COR-L47 (cell line): ENCODE measurements around the gene KIR3DL3.
"Not testable (repeated sequence)": the region's sequence is repeated elsewhere in the genome, so short reads cannot be mapped to it uniquely, and the experiment has no call there.

Experiments
- DNase-seq: peaks from one replicate; lab custom pipeline; 2025; lab: John Stamatoyannopoulos, UW

KIR3DL3 gene

DNA sequence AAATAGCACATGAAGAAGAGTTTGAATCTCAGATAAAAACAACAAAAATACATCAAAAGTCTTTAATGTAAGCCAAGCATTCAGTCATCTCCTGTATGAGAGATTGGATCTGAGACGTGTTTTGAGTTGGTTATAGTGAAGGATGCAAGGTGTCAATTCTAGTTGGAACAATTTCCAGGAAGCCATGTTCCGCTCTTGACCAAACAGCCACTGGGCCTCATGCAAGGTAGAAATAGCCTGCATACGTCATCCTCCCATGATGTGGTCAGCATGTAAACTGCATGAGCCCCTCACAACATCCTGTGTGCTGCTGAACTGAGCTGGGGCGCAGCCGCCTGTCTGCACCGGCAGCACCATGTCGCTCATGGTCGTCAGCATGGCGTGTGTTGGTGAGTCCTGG, at the start of gene KIR3DL3:
KIR3DL3 (plus strand) TSS at position 301 of the 400 bp plus-strand sequence; CDS start at position 356, 55 bp downstream.
- no peak for DNase-seq

DNA sequence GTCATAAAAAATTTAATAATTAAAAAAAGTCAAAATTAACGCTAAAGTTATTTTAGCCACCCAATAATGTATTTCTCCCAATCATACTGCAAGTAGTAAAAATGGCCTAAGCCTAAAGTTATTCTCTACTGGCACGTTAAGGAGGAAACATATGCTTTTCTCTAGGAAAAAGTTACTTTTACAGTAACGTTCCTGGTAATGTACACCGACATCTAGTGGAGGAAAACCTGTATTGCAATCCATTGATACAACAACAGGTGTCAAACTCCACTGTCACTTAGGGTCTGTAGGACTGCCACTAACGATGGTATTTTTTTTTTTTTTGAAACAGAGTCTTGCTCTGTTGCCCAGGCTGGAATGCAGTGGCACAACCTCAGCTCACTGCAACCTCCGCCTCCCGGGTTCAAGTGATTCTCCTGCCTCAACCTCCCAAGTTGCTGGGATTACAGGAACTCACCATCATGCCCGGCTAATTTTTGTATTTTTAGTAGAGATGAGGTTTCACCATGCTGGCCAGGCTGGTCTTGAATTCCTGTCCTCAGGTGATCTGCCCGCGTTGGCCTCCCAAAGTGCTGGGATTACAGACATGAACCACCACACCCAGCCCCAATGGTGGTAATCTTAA, 47.9 kb upstream of the KIR3DL3 start:
- peak; percentile 5 for DNase-seq

DNA sequence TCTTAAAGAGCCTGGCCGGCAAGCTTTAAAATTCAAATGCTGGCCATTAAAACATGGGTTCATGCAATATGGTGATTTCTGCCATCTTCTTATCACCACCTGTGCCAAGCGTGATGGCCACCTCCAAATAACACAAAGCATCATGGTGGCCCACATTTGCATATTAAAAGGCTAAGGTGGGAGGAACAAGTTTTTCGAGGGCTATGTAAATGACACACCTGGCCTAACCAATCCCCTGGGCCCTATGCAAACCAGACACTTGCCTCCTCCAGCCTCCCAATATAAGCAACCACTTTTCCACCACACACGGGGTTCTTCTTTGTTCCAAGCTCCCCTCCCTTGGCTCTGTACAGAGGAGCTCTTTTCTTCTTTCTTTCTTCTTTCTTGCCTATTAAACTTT, 47.0 kb upstream of the KIR3DL3 start:
- no peak for DNase-seq

DNA sequence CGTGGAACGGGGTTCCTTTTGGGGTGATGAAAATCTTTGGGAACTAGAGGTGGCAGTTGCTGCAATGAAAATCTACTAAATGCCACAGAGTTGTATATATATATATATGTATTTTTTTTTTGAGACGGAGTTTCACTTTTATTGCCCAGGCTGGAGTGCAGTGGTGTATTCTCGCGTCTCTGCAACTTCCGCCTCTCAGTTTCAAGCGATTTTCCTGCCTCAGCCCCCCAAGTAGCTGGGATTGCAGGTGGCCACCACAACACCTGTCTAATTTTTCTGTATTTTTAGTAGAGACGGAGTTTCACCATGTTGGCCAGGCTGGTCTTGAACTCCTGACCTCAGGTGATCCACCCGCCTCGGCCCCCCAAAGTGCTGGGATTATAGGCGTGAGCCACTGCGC, 42.6 kb upstream of the KIR3DL3 start:
- DNase-seq, result not testable (repeated sequence)

DNA sequence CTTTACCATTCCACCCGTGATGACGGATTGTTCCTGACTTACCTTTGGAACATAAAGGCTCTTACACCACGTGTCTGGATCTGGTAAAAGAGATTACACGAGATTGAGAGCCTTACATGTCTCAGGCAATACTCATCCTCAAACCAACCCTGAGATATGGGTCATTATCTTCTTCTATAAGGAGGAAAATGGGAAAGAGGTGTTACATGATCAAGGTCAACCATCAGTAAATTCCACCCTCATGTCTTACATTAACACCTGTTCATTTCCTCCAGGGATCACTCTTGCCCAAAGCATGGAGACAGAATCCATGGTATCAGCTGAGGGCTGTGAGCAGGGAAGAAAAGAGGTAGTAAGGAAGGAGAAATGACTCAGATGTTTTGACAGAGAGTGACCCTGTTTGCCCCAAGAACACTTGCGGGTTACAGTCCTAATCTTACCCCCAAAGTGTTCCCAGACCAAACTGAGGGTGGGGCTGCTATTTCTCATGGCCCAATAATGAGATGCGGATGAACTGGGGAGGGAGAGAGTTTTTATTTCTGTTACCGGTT, 41.9 kb upstream of the KIR3DL3 start:
- no peak for DNase-seq

DNA sequence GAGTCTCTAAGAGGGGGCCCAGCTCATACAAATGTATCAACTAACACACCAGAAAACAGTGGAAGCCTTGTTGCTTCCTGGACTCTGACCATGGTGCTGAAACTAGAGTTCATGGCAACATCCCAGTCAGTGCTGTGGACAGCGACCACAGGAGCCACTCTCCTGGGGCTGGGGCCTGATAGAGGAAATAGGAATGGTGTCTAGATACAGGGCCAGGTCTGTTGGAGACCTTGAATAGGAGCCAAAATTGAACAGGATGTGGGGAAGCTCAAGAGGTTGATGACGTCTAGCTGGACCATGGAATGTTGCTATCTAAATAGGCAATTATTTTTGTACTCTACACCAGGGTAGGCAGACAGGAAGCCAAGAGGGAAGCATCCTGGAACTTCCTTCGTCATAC, 39.7 kb upstream of the KIR3DL3 start:
- DNase-seq, result no peak

DNA sequence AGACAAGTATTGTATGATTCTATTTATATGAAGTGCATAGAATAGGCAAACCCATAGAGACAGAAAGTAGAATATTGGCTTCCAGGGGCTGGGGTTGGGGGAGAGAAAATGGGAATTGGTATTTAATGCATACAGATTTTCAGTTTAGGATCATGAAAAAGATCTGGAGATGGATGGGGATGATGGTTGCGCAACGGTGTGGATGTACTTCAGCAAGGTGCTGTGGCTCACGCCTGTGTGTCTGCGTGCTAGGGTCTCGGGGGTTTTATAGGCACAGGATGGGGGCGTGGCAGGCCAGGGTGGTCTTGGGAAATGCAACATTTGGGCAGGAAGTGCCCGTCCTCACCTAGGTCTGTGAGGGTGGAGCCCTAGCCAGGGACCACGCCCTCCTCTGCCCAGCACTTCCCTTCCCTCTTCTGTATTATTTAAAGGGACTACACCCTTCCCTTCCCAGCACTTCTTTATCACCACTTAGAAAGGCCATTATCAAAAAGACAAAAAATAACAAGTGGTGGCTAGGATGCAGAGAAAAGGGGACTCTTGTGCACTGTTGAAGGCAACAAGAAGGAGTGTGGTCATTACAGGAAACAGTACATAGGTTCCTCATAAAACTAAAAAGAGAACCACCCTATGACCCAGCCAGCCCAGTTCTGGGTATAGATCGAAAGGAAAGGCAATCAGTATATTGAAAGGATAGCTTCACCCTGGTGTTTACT, 32.5 kb upstream of the KIR3DL3 start:
- DNase-seq, result no peak

DNA sequence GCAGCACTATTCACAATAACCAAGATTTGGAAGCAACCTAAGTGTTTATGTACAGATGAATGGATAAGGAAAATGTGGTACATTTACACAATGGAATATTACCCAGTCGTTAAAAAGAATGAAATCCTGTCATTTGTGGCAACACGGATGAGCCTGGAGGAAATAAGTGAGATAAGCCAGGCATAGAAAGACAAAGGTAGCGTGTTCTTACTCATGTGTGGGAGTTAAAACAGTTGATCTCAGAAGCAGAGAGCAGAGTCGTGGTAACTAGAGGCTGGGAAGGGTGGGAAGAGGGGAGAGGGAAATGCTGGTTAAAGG, 32.0 kb upstream of the KIR3DL3 start:
- DNase-seq, result no peak

DNA sequence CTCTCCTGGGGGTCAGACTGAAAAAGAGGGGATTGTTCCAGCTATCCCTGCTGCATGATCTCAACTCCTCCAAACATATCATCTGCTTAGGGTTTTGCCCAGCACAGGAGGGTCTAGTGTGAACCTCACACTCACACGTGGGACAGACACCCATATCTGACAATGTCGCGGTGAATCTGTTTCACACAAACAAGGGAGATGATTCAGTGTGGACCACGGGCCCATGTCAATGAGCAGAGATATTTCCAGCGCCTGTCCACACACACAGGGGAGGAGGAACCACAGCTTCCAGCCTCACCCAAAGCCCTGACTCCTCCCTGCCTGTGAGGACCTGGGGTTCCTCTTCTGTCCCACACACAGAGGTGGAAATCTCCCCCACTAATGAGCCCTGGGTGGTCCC, 29.6 kb upstream of the KIR3DL3 start:
- DNase-seq, result no peak

DNA sequence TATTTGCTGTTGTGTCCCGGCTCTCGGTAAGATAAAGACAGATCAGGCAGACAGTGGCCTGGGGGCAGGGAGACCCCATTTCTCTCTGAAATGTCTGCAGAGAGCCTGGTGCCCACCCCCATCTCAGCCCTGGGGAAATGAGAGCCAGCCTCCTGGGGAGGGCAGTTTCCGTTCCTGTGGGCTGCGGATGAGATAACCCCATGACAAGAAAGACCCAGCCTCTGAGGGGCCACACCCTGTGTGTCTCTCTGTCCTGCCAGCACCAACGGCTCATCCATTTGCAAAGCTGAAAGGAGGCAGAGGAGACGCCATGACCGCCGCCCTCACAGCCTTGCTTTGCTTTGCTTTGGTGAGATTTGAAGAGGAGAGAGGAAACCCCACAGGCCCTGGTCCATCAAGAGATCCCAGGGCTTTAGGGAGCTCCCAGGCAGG, 28.1 kb upstream of the KIR3DL3 start:
- DNase-seq, result no peak

DNA sequence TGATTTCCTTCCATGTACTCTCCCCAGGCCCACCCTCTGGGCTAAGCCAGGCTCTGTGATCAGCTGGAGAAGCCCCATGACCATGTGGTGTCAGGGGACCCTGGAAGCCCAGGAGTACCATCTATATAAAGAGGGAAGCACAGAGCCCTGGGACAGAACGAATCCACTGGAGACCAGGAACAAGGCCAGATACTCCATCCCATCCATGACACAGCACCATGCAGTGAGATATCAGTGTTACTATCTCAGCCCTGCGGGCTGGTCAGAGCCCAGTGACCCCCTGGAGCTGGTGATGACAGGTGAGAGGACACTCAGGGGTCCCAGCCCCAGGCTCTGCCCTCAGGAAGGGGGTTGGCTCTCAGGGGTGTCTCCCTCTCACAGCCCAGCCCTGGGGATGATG, 27.5 kb upstream of the KIR3DL3 start:
- DNase-seq, result no peak

DNA sequence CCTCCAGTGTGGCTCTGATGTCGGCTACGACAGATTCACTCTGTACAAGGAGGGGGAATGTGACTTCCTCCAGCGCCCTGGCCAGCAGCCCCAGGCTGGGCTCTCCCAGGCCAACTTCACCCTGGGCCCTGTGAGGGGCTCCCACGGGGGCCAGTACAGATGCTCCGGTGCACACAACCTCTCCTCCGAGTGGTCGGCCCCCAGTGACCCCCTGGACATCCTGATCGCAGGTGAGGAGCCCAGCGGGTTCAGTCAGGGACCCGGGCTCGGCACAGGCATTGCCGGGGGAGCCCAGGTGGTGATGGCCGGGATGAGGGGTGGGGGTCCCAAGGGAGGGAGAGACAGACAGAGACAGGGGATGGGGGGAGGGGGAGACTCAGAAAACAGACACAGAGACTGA, 26.5 kb upstream of the KIR3DL3 start:
- not testable (repeated sequence) for DNase-seq

DNA sequence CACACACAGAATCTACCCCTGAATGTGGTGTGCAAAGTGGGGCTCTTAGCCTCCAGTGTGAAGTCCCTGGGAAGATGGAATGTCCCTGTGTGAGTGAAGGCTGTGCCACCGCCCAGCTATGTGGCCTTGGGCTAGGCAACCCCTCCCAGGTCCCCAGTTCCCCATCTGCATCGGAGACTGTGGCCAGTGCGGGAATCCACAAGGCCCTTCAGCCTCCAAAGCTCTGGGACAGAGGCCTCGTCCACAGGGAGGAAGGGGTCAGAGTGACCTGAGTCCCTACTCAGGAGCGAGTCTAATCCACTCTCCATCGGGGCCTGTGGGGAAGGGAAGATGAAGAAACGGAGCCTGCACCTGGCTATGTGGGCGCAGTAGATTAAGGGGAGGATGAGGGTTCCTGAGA, 19.3 kb upstream of the KIR3DL3 start:
- no peak for DNase-seq

DNA sequence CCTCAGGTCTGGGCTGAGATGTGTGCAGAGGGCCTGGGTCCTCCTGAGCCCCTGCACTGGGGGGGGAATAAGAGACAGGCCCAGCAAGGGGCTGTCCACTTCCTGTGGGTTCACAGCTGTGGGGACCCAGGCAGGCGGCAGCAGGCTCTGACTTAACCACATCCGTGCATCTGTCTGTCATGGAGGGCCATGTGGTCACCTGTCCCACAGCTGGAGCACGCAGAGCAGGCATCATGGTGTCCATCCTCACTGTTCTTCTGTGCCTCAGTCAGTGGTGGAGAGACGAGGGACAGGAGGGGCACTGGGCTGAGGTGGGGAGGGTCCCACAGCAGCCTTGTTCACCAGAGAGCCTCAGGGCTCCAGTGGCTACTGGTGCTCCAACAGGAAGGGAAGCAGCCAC, 16.3 kb upstream of the KIR3DL3 start:
- no peak for DNase-seq

DNA sequence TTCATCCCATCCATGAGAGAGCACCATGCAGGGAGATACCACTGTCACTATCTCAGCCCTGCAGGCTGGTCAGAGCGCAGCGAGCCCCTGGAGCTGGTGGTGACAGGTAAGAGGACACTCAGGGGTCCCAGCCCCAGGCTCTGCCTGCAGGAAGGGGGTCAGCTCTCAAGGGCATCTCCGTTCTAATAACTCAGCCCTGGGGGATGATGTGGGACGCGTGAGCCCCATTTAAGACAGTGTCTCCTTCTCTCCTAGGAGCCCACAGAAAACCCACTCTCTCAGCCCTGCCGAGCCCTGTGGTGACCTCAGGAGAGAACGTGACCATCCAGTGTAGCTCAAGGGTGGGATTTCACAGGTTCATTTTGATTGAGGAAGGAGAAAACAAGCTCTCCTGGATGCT, 15.5 kb upstream of the KIR3DL3 start:
- DNase-seq, result no peak

DNA sequence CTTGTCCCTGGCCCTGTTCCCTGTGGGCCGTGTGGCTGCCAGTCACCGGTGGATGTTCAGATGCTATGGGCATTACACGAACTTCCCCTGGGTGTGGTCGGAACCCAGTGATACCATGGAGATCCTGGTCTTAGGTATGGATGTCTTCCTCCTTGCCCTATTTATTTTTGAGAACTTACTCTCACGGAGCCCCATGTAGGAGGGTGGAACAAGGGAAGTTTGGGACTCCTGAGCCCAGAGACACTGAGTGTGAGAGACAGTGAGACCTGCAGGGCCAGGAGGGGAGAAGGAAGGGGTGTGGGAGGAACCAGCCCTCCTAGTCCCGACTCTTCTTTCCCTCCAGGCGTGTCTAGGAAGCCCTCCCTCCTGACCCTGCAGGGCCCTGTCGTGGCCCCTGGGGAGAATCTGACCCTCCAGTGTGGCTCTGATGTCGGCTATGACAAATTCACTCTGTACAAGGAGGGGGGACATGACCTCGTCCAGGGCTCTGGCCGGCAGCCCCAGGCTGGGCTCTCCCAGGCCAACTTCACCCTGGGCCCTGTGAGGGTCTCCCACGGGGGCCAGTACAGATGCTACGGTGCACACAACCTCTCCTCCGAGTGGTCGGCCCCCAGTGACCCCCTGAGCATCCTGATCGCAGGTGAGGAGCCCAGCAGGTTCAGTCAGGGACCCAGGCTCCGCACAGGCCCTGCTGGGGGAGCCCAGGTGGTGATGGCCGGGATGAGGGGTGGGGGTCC, 14.9 kb upstream of the KIR3DL3 start:
- no peak for DNase-seq

DNA sequence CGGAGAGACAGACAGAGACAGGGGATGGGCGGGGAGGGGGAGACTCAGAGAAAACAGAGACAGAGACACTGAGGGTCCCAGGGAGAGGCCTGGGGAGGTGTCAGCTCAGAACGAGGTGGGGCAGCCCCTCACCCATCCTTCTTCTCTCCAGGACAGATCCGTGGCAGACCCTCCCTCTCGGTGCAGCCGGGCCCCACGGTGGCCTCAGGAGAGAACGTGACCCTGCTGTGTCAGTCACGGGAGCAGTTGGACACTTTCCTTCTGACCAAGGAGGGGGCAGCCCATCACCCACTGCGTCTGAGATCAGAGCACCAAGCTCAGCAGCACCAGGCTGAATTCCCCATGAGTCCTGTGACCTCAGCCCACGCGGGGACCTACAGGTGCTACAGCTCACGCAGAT, 14.3 kb upstream of the KIR3DL3 start:
- DNase-seq, result not testable (repeated sequence)

DNA sequence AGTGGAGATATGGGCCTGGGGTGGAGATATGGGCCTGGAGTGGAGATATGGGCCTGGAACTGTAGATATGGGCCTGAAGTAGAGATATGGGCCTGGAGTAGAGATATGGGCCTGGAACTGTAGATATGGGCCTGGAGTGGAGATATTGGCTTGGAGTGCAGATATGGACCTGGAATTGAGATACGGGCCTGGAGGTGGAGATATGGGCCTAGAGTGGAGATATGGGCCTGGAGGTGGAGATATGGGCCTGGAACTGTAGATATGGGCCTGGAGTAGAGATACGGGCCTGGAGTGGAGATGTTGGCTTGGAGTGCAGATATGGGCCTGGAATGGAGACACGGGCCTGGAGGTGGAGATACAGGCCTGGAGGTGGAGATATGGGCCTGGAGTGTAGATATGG, 402 bp downstream of the KIR3DL3 start:
- no peak for DNase-seq

DNA sequence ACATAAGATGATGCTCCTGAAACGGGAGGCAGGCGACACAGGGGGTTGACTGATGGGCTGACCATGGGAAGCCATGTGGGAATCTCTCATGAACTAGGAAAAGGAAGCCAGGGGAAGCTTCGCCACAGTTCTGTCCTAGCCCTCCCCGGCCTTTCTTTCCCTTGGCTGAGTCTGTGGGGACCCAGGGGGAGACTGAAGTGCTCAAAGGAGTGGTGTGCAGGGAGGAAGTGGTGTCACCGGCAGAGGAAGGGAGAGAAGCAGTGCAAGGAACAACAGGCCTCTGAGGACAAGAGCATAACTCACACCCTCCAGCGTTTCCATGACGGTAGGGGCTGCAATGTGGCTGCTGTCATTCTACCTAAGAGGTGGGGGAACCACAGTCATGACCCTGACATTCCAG, 1.1 kb downstream of the KIR3DL3 start:
- DNase-seq, result no peak

DNA sequence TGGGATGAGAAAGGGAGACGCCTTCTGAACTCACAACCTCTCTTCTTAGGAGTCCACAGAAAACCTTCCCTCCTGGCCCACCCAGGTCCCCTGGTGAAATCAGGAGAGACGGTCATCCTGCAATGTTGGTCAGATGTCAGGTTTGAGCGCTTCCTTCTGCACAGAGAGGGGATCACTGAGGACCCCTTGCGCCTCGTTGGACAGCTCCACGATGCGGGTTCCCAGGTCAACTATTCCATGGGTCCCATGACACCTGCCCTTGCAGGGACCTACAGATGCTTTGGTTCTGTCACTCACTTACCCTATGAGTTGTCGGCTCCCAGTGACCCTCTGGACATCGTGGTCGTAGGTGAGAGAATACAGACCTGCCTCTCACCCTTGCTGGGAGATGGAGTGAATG, 3.3 kb downstream of the KIR3DL3 start:
- DNase-seq, result no peak

DNA sequence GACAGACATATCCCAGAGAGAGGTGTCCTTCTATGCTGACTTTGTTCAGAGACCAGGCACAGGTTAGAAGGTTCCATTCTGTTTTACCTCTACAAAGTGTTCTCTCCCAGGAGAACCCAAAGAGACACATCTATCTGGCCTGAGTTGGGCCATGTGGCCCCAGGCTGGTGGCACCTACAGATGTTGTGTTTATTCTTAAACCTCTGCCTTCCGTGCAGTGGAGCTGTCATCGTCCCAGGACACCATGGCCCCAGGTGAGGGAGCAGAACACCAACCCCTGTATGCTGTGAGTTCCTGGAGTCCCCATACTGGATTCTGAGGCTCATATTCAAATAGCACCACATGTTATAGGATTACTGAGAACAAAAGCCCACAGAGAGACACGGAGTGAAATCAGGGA, 3.9 kb downstream of the KIR3DL3 start:
- no peak for DNase-seq

DNA sequence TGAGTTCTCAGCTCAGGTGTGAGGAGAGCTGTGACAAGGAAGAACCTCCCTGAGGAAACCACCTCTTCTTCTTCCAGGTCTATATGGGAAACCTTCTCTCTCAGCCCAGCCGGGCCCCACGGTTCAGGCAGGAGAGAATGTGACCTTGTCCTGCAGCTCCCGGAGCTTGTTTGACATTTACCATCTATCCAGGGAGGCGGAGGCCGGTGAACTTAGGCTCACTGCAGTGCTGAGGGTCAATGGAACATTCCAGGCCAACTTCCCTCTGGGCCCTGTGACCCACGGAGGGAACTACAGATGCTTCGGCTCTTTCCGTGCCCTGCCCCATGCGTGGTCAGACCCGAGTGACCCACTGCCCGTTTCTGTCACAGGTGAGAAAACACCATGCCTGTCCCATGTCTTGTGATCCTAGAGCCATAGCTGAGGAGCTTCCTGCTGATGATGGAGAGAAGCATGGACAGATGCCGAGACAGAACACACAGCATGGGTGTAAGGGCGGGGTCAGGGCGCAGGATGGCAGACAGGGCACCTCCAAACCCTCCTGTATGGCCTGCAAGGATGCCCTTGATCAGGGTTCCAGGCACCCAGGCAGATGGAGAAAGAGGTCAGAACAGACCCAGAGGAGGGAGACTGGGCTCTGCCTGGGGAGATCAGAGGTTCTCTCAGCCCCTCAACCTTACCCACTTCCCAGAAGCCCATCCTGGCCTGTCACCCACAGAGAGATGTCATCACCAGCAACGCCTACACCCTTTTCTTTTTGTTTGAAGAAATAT, 5.4 kb downstream of the KIR3DL3 start:
- DNase-seq, result no peak
